BLaER1 treated with 17β-estradiol and CSF1 and Interleukin-3, amounts not matched to agents 10 nM and 100 nM (cell line): ENCODE data around the gene ZNF653.
"Not testable (repeated sequence)": the region's sequence is repeated elsewhere in the genome, so short reads cannot be mapped to it uniquely, and the experiment has no call there.

Experiments
- H3K27ac ChIP-seq, 11 experiments: shearing (Covaris generic); formaldehyde crosslinking; 2 replicates each; pipeline ENCODE4 v1.8.1; 2022
- H3K27me3 ChIP-seq, 11 experiments: shearing (Covaris generic); formaldehyde crosslinking; 2 replicates each; pipeline ENCODE4 v1.8.1; 2022
- H3K36me3 ChIP-seq, 11 experiments: shearing (Covaris generic); formaldehyde crosslinking; 2 replicates each; pipeline ENCODE4 v1.8.1; 2022
- H3K4me1 ChIP-seq, 10 experiments: shearing (Covaris generic); formaldehyde crosslinking; 2 replicates each; pipeline ENCODE4 v1.8.1; 2022
- H3K4me2 ChIP-seq, 11 experiments: shearing (Covaris generic); formaldehyde crosslinking; 2 replicates each; pipeline ENCODE4 v1.8.1; 2022
- H3K4me3 ChIP-seq, 10 experiments: shearing (Covaris generic); formaldehyde crosslinking; 2 replicates each; pipeline ENCODE4 v1.8.1; 2022
- H3K9ac ChIP-seq, 11 experiments: shearing (Covaris generic); formaldehyde crosslinking; 2 replicates each; pipeline ENCODE4 v1.8.1; 2022
- H3K9me3 ChIP-seq, 11 experiments: shearing (Covaris generic); formaldehyde crosslinking; replicated peaks in 1 of 11; 2 replicates each; pipeline ENCODE4 v1.8.1; 2022
- H4K20me1 ChIP-seq, 11 experiments: shearing (Covaris generic); formaldehyde crosslinking; 2 replicates each; pipeline ENCODE4 v1.8.1; 2022
- Cebpa-rat ChIP-seq, 11 experiments: shearing (Covaris generic); IDR thresholded peaks; 2 replicates each; pipeline ENCODE4 v1.8.1; 2022

The ZNF653 gene

DNA sequence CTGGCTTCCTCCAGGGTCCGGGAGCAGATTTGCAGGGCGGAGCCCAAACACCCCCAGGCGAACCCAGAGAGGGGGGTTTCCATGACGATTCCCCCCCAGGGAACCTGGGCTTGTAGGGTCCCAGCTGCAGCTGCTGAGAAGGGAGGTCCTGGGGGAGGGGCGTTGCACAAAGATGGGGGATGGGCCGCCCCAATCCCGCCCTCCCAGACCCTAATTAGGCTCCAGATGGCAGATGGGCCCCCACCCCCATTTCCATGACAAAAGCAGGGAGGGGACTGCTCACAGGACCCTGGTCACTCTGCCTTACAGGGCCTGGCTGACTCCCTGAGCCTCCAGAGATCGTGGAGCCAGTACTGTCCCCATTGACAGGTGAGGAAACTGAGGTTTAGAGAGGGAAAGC, 40.0 kb downstream of the ZNF653 start:
- Histone ChIP-seq H3K4me2 (peak overlapping the region in 5 of 11 experiments; percentile 21 to 51 (median 29); a peak in 7 of 22 replicates), H3K27me3 (no peaks in the 10 kb centered on the region), H3K27ac (no peak overlapping the region), H3K36me3 (no peaks in the 10 kb centered on the region), H3K9ac (no peak overlapping the region), H4K20me1 (no peaks in the 10 kb centered on the region; a peak in 1 of 22 replicates), H3K9me3 (no peaks in the 10 kb centered on the region), H3K4me1 (peaks cover 0 to 20% (median 5%) of the 10 kb centered on the region in 10 experiments; a peak in 9 of 20 replicates), H3K4me3 (no peak overlapping the region)
- no peak for TF ChIP-seq Cebpa-rat (IDR thresholded peaks at IDR 0.05)

DNA sequence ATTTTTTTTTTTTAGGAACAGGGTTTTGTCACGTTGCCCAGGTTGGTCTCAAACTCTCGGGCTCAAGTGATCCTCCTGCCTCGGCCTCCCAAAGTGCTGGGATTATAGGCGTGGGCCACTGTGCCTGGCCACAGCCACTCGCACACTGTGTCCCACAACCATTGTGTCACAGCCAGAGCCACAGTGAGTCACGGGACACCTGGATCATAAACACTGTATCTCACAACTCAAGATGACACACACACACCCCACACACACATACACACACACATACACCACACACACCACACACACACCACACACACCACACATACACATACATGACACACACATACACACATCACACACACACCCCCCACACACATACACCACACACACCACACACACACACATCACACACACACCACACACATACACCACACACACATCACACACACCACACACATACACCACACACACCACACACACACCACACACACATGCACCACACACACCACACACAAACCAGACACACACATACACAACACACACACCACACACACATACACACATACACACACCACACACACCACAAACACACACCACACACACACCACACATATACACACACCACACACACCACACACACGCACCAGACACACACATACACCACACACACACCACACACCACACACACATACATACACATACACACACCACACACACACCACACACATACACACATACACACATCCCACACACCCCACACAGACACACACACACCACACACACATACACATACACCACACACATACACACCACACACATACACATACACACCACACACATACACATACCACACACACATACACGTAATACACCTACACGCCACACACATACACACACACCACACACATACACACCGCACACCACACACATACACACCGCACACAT, 41.0 kb downstream of the ZNF653 start:
- Histone ChIP-seq H3K4me1 (peaks cover 0 to 20% (median 5%) of the 10 kb centered on the region in 10 experiments; a peak in 9 of 20 replicates), H4K20me1 (no peaks in the 10 kb centered on the region; a peak in 1 of 22 replicates), H3K36me3 (no peaks in the 10 kb centered on the region), H3K27ac (no peak overlapping the region), H3K27me3 (no peaks in the 10 kb centered on the region), H3K9me3 (no peaks in the 10 kb centered on the region), H3K4me2 (peak overlapping the region in 5 of 11 experiments; percentile 5 to 29 (median 11); a peak in 2 of 22 replicates), H3K4me3 (no peak overlapping the region), H3K9ac (no peak overlapping the region)
- TF ChIP-seq Cebpa-rat (IDR thresholded peaks at IDR 0.05) = no peak

GRCh38 chr19:11463391-11463790, 42.2 kb downstream of the ZNF653 start:
- Histone ChIP-seq H3K36me3 (no peaks in the 10 kb centered on the region), H3K27ac (no peak overlapping the region), H4K20me1 (no peaks in the 10 kb centered on the region; a peak in 1 of 22 replicates), H3K4me2 (no peak overlapping the region), H3K9me3 (no peaks in the 10 kb centered on the region), H3K27me3 (no peaks in the 10 kb centered on the region), H3K4me1 (peaks cover 0 to 20% (median 5%) of the 10 kb centered on the region in 10 experiments; a peak in 9 of 20 replicates), H3K4me3 (no peak overlapping the region), H3K9ac (no peak overlapping the region)
- no peak for TF ChIP-seq Cebpa-rat (IDR thresholded peaks at IDR 0.05)

- no peak overlapping the region for H3K4me3 ChIP-seq
- peaks cover 0 to 20% (median 5%) of the 10 kb centered on the region in 10 experiments; a peak in 9 of 20 replicates for H3K4me1 ChIP-seq
- H3K27me3 ChIP-seq = no peaks in the 10 kb centered on the region
- no peaks in the 10 kb centered on the region; a peak in 2 of 22 replicates for H4K20me1 ChIP-seq
- H3K27ac ChIP-seq = no peak overlapping the region
- H3K9me3 ChIP-seq = no peaks in the 10 kb centered on the region
- H3K4me2 ChIP-seq = no peak overlapping the region
- H3K9ac ChIP-seq = no peak overlapping the region
- no peak for TF ChIP-seq Cebpa-rat (IDR thresholded peaks at IDR 0.05)
- no peaks in the 10 kb centered on the region for H3K36me3 ChIP-seq
These were observed 44.2 kb downstream of the ZNF653 start for GRCh38 chr19:11461453-11461852.

DNA sequence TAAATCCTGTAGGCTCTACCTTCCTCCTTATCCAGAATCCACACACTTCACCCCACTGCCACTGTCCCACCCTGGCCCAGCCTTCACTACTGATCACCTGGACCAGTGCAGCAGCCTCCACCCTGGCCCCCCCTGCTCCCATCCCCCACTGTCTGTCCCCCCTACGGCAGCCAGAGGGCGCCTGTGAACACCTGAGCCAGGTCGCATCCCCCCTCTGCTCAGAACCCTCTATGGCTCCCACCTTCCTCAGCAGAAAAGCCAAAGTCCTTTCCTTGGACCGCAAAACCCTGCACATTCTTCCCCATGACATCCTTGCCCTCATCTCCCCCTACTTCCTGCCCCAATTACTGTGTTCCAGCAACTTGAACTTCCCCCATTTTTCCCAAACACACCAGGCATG, 45.4 kb downstream of the ZNF653 start:
- no peak for TF ChIP-seq Cebpa-rat (IDR thresholded peaks at IDR 0.05)
- no peaks in the 10 kb centered on the region for H3K36me3 ChIP-seq
- peaks cover 0 to 13% (median 0%) of the 10 kb centered on the region in 10 experiments; a peak in 6 of 20 replicates for H3K4me1 ChIP-seq
- H3K9ac ChIP-seq = no peak overlapping the region
- H3K4me2 ChIP-seq = no peak overlapping the region
- H3K27me3 ChIP-seq = no peaks in the 10 kb centered on the region
- no peaks in the 10 kb centered on the region; a peak in 2 of 22 replicates for H4K20me1 ChIP-seq
- H3K27ac ChIP-seq = no peak overlapping the region
- no peak overlapping the region for H3K4me3 ChIP-seq
- no peaks in the 10 kb centered on the region for H3K9me3 ChIP-seq

DNA sequence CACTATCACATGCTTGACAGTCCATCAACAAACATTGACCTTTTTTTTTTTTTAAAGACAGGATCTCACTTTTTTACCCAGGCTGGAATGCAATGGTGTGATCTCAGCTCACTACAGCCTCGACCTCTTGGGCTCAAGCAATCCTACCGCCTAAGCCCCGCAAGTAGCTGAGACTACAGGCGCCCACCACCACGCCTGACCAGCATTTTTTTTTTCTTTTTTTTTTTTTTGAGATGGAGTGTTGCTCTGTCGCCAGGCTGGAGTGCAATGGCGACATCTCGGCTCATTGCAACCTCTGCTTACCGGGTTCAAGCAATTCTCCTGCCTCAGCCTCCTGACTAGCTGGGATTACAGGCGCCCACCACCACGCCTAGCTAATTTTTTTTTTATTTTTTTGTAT, 46.7 kb downstream of the ZNF653 start:
- not testable (repeated sequence) for H4K20me1 ChIP-seq, H3K9ac ChIP-seq, H3K36me3 ChIP-seq, H3K4me2 ChIP-seq, H3K27me3 ChIP-seq, H3K27ac ChIP-seq, H3K4me1 ChIP-seq, H3K9me3 ChIP-seq, H3K4me3 ChIP-seq

- H3K9ac ChIP-seq = no peak overlapping the region
- no peaks in the 10 kb centered on the region for H3K36me3 ChIP-seq
These were observed 47.3 kb downstream of the ZNF653 start for GRCh38 chr19:11458236-11458900.

GRCh38 chr19:11457831-11458230, 47.8 kb downstream of the ZNF653 start:
- no peaks in the 10 kb centered on the region; a peak in 1 of 20 replicates for H3K4me1 ChIP-seq
- no peaks in the 10 kb centered on the region for H3K36me3 ChIP-seq
- H4K20me1 ChIP-seq = peaks cover 0 to 2% (median 0%) of the 10 kb centered on the region in 11 experiments; a peak in 2 of 22 replicates
- no peak overlapping the region for H3K27ac ChIP-seq
- no peak overlapping the region for H3K9ac ChIP-seq
- TF ChIP-seq Cebpa-rat (IDR thresholded peaks at IDR 0.05) = no peak
- no peak overlapping the region for H3K4me3 ChIP-seq
- no peaks in the 10 kb centered on the region for H3K27me3 ChIP-seq
- H3K4me2 ChIP-seq = no peak overlapping the region
- H3K9me3 ChIP-seq = no peaks in the 10 kb centered on the region

More at GRCh38 chr19:11458236-11458900, 47.3 kb downstream of the ZNF653 start:
- no peak for TF ChIP-seq Cebpa-rat (IDR thresholded peaks at IDR 0.05)
- Histone ChIP-seq H3K27ac (no peak overlapping the region), H3K4me1 (peaks cover 0 to 5% (median 0%) of the 10 kb centered on the region in 10 experiments; a peak in 3 of 20 replicates), H3K4me2 (no peak overlapping the region), H3K9me3 (no peaks in the 10 kb centered on the region), H3K4me3 (no peak overlapping the region), H3K27me3 (no peaks in the 10 kb centered on the region), H4K20me1 (no peaks in the 10 kb centered on the region; a peak in 2 of 22 replicates)

DNA sequence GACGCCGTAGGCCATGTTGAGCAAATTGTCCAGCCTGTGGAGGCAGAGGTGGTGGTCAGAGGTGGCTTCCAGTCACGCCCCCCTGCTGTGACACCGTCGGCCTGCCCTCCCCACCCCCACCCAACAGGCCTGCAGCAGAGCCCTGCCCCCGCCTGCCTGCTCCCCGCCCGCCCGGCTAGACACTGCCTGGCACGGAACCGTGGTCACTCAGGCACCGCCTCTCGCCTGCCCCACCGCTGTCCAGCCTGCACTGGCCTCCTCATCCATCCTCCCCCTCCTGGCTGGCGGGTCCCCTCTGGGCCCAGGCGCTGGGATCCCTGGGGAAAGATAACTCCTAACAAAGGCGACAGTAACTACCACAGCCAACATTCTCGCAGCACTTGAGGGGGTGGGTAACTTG, 48.5 kb downstream of the ZNF653 start:
- H3K27ac ChIP-seq = no peak overlapping the region
- no peaks in the 10 kb centered on the region for H3K36me3 ChIP-seq
- no peaks in the 10 kb centered on the region for H3K9me3 ChIP-seq
- no peaks in the 10 kb centered on the region for H3K27me3 ChIP-seq
- no peak overlapping the region for H3K4me3 ChIP-seq
- H4K20me1 ChIP-seq = peaks cover 0 to 5% (median 0%) of the 10 kb centered on the region in 11 experiments; a peak in 2 of 22 replicates
- no peak overlapping the region for H3K4me2 ChIP-seq
- H3K9ac ChIP-seq = no peak overlapping the region
- peaks cover 0 to 1% (median 0%) of the 10 kb centered on the region in 10 experiments; a peak in 5 of 20 replicates for H3K4me1 ChIP-seq
- TF ChIP-seq Cebpa-rat (IDR thresholded peaks at IDR 0.05) = no peak
